ENCODE results near the gene BLOC1S2.
"Not testable (repeated sequence)": the region's sequence is repeated elsewhere in the genome, so short reads cannot be mapped to it uniquely, and the experiment has no call there.

The BLOC1S2 gene

GRCh38 chr10:100282907-100283306 is 3.6 kb downstream of the BLOC1S2 start:
- Histone ChIP-seq H3K79me2 (ENCODE audit: low read length) (peaks cover 44% of the 10 kb centered on the region), H3K4me2 (ENCODE audit: low read length) (peak overlapping the region; percentile 26), H3K9me3 (ENCODE audit: insufficient read depth, low read length) (no peaks in the 10 kb centered on the region), H3K36me3 (replicated peaks; ENCODE audit: low read depth, low read length) (peaks cover 27% of the 10 kb centered on the region), H3K27me3 (ENCODE audit: low read depth, low read length) (no peaks in the 10 kb centered on the region), H4K20me1 (ENCODE audit: insufficient read depth, low read length) (no peaks in the 10 kb centered on the region), H3K4me1 (ENCODE audit: low read length) (peaks cover 23% of the 10 kb centered on the region), H3K9ac (ENCODE audit: low read length) (no peak overlapping the region), H3K27ac (ENCODE audit: low read length) (no peak overlapping the region), H2AFZ (ENCODE audit: low read depth, low read length) (no peak overlapping the region), H3K4me3 (ENCODE audit: low read length) (no peak overlapping the region)
- TF ChIP-seq, protein P1, sequence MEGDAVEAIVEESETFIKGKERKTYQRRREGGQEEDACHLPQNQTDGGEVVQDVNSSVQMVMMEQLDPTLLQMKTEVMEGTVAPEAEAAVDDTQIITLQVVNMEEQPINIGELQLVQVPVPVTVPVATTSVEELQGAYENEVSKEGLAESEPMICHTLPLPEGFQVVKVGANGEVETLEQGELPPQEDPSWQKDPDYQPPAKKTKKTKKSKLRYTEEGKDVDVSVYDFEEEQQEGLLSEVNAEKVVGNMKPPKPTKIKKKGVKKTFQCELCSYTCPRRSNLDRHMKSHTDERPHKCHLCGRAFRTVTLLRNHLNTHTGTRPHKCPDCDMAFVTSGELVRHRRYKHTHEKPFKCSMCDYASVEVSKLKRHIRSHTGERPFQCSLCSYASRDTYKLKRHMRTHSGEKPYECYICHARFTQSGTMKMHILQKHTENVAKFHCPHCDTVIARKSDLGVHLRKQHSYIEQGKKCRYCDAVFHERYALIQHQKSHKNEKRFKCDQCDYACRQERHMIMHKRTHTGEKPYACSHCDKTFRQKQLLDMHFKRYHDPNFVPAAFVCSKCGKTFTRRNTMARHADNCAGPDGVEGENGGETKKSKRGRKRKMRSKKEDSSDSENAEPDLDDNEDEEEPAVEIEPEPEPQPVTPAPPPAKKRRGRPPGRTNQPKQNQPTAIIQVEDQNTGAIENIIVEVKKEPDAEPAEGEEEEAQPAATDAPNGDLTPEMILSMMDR (IDR thresholded peaks at IDR 0.05; ENCODE audit: low read depth, low read length), result no peak
- TF ChIP-seq EZH2phosphoT487 (IDR thresholded peaks at IDR 0.05; ENCODE audit: low read depth), result no peak

DNA sequence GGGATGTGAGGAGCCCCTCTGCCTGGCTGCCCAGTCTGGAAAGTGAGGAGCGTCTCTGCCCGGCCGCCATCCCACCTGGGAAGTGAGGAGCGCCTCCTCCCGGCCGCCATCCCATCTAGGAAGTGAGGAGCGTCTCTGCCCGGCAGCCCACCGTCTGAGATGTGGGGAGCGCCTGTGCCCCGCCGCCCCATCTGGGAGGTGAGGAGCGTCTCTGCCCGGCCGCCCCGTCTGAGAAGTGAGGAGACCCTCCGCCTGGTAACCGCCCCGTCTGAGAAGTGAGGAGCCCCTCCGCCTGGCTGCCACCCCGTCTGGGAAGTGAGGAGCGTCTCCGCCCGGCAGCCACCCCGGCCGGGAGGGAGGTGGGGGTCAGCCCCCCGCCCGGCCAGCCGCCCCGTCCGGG is 9.5 kb downstream of the BLOC1S2 start:
- not testable (repeated sequence) for H2AFZ ChIP-seq (ENCODE audit: low read depth, low read length); H3K27ac ChIP-seq (ENCODE audit: low read length); H3K9ac ChIP-seq (ENCODE audit: low read length); H3K4me2 ChIP-seq (ENCODE audit: low read length); H3K9me3 ChIP-seq (ENCODE audit: insufficient read depth, low read length); H3K4me3 ChIP-seq (ENCODE audit: low read length); H3K27me3 ChIP-seq (ENCODE audit: low read depth, low read length); H3K79me2 ChIP-seq (ENCODE audit: low read length); H4K20me1 ChIP-seq (ENCODE audit: insufficient read depth, low read length); H3K4me1 ChIP-seq (ENCODE audit: low read length)
- peaks cover 19% of the 10 kb centered on the region for H3K36me3 ChIP-seq (replicated peaks; ENCODE audit: low read depth, low read length)

GRCh38 chr10:100267239-100268104 is 19.0 kb downstream of the BLOC1S2 start, which contains the start of gene CWF19L1:
Gene CWF19L1 (minus strand): TSS chr10:100267638. CDS start chr10:100267593, 45 bp downstream.
- Histone ChIP-seq H3K36me3 (replicated peaks; ENCODE audit: low read depth, low read length) (no peaks in the 10 kb centered on the region), H3K27ac (ENCODE audit: low read length) (peak within 1 kb of the TSS; percentile 38), H3K9me3 (ENCODE audit: insufficient read depth, low read length) (no peaks in the 10 kb centered on the region), H2AFZ (ENCODE audit: low read depth, low read length) (peak within 1 kb of the TSS; percentile 90), H3K4me2 (ENCODE audit: low read length) (peak within 1 kb of the TSS; percentile 76), H3K4me3 (ENCODE audit: low read length) (peak within 1 kb of the TSS; percentile 94), H3K79me2 (ENCODE audit: low read length) (peaks cover 38% of the 10 kb centered on the region), H4K20me1 (ENCODE audit: insufficient read depth, low read length) (no peaks in the 10 kb centered on the region), H3K9ac (ENCODE audit: low read length) (peak within 1 kb of the TSS; percentile 81), H3K4me1 (ENCODE audit: low read length) (peaks cover 9% of the 10 kb centered on the region), H3K27me3 (ENCODE audit: low read depth, low read length) (no peaks in the 10 kb centered on the region)
- TF ChIP-seq, protein P1 (IDR thresholded peaks at IDR 0.05; ENCODE audit: low read depth, low read length), result no peak
- no peak for TF ChIP-seq EZH2phosphoT487 (IDR thresholded peaks at IDR 0.05; ENCODE audit: low read depth)

DNA sequence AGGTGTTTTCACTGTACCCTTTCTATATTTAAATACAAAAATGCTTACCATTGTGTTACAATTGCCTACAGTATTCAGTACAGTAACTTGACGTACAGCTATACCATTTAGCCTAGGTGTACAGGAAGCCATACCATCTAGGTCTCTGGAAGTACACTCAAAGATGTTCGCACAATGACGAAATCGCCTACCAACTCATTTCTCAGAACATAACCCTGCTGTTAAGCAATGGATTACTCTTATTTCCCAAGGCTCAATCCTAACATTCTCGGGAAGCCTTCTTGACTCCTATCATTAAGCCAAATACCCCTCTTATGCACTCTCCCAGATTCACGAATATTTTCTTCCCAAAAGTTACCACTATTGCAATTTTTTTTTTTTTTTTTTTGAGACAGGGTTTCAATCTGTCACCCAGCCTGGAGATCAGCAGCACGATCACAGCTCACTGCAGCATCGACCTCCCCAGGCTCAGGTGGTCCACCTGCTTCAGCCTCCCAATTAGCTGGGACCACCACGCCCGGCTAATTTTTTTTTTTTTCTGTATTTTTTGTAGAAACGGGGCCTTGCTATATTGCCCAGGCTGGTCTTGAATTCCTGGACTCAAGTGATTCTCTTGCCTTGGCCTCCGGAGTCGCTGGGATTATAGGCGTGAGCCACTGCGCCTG is 20.5 kb downstream of the BLOC1S2 start:
- peak overlapping the region; percentile 50 for H3K27ac ChIP-seq (ENCODE audit: low read length)
- H3K4me2 ChIP-seq (ENCODE audit: low read length), result peak overlapping the region; percentile 76
- H3K9me3 ChIP-seq (ENCODE audit: insufficient read depth, low read length), result no peaks in the 10 kb centered on the region
- peaks cover 44% of the 10 kb centered on the region for H3K79me2 ChIP-seq (ENCODE audit: low read length)
- H3K4me1 ChIP-seq (ENCODE audit: low read length), result peaks cover 9% of the 10 kb centered on the region
- H2AFZ ChIP-seq (ENCODE audit: low read depth, low read length), result no peak overlapping the region
- no peaks in the 10 kb centered on the region for H3K27me3 ChIP-seq (ENCODE audit: low read depth, low read length)
- H3K9ac ChIP-seq (ENCODE audit: low read length), result no peak overlapping the region
- no peaks in the 10 kb centered on the region for H3K36me3 ChIP-seq (replicated peaks; ENCODE audit: low read depth, low read length)
- H4K20me1 ChIP-seq (ENCODE audit: insufficient read depth, low read length), result no peaks in the 10 kb centered on the region
- TF ChIP-seq EZH2phosphoT487 (IDR thresholded peaks at IDR 0.05; ENCODE audit: low read depth), result no peak
- TF ChIP-seq, protein P1 (IDR thresholded peaks at IDR 0.05; ENCODE audit: low read depth, low read length), result no peak
- peak overlapping the region; percentile 94 for H3K4me3 ChIP-seq (ENCODE audit: low read length)

Measured in OCI-LY3 (cell line).